Skeletal muscle tissue (tissue), 2 donors: ENCODE measurements around the gene ZNF518A. TPM values are rescaled to one million over a fixed set of nuclear protein-coding genes. Genes with fewer than 3 reads are reported as not detected.

Experiments used
- small RNA-seq: library from RNA; depleted of rRNA; stranded (forward); fragments of <200 nt; gene quantifications from one replicate; pipeline ENCODE3, GENCODE V24; 2014
- total RNA-seq: library from RNA; depleted of rRNA; stranded (reverse); fragments of >200 nt; gene quantifications from one replicate; pipeline ENCODE4 v1.2.3, GENCODE V29; 2014

Gene ZNF518A
- total RNA-seq, 1 donor from 2014 or later: 24.0 TPM

Small RNA genes within 50 kb of the gene (small RNA-seq; reads per million reads assigned to genes)
- not detected for gene RNU6-271P

Other genes with a start within 250 kb of the ZNF518A start
- 1.6 TPM for gene CC2D2B, start 222.3 kb upstream of the ZNF518A start, total RNA-seq
- gene CCNJ, start 86.7 kb upstream of the ZNF518A start, total RNA-seq: 5.2 TPM
- 1.6 TPM for gene BLNK, start 141.3 kb downstream of the ZNF518A start, total RNA-seq
- not detected for gene DNTT, start 174.1 kb downstream of the ZNF518A start, total RNA-seq
- gene OPALIN, start 228.7 kb downstream of the ZNF518A start, total RNA-seq: not detected